ENCODE results near the gene MVK.

The MVK gene

DNA sequence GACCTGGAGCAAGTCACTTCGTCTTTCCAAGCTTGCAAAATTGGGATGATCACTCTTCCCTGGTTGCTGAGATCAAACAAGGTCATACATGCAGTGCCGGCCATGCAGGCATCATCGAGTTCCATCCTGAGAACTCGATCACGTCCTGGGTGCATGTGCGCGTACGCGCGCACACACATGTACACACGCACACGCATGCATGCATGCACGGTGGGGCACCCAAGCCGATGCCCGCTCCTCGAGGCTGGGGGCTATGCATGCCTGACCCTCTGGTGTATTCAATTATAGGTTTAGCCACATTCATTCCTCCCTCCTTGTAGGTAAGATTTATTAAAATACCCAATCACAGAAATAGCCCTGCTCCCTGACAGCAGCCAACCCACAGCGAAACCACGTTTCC, 26.3 kb upstream of the MVK start:
- no peak for DNase-seq

DNA sequence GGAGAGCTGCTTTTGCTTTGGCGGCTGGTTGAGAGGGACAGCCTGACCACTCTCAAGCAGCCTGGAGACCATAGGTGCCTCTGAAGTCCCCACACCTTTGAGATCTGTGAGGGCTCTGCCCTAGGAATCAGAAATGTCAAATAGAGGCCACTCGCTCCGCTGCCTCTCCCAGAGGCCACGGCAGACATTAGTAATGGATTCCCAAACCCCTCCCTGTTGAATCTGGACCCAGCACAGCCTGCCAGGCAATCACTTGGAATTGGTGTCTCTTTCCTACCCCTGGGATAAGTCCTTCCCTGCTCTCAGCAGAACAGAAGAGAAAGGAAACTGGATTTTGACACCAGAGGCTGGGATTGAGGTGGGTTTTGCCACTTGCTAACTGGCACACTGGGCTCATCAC, 25.3 kb upstream of the MVK start:
- no peak for DNase-seq

DNA sequence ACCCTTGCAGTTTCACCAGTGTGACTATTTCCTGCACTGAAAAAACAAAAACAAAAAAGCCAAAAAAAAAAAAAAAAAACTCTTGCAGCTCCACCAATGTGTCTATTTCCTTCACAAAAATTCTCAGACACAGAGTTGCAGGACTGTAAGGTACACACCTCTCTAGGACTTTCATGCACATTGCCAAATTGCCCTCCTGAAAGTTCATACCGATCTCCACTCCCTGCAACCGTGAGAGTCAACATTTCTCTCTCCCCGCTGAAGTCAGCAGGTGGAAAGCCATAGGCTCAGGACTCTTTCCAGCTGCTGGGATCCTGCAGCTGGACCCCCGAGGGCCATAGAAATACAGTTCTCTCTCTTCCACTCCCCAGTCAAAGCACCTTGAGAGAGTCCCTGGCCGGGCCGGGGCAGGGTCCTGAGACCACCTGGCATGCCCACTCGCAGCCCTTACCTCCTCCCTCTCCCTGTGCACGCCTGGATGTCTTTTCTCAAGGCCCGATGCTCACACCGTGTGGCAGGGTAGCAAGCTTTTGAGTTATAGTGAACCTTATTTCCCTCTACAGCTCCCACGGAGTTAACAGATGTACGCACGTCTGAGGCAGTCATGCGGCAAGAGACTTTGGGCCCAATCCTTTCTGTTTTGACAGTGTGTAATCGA, 23.9 kb upstream of the MVK start:
- peak; percentile 13 for DNase-seq

DNA sequence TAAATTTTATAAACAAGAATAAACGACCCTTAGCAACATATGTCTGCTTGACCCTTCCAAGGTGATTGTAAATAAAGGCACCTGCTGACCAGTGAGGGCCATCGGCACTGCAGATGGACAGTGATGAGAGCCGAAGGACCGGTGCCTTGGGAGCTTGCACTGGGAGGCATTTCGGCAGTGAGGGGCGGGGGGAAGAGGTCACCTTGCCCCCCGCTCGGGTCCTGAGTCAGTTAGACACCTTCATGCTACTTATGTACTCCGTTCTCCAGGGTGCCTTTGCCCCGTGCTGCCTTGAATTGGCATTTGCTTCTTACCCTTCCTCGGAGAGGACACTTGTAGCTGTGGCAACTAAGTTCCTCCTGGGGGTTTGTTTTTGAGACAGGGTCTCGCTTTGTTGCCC, 23.3 kb upstream of the MVK start:
- DNase-seq: no peak

DNA sequence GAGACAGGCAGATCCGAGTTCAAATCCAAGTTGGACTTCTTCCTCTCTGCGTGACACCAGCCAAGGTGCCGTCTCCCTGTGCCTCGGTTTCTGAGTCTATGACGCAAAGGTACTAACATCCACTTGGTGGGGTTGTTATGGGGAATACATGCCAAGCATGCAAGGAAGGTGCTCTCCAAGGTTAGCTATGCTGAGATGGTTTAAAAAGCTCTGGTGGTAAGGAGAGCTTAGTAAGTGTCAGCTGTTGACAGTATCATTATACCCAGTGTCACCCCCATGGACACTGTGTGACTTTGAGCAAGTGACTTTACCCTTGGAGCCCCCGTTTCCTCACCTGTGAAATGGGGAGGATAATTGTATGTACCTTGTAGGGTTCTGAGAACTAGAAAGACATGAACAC, 22.5 kb upstream of the MVK start:
- DNase-seq: no peak

DNA sequence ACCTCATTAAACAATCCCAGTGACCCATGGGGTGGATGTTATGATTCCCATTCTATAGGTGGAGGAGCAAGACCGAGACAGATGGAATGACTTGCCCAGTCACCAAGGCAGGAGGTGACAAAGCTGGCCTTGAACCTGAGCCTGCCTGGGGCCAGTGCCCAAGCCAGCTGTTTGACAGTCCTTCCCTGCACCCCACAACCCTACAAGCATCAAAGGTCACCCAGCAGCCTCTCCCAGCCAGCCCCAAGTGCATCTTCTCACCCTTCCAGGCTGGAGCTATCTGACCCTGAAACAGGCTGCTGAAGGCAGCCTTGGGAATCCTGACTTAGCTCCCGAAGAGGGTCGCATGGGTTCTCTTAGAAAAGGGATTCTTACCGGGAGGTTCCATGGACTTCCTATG, 20.6 kb upstream of the MVK start:
- no peak for DNase-seq

DNA sequence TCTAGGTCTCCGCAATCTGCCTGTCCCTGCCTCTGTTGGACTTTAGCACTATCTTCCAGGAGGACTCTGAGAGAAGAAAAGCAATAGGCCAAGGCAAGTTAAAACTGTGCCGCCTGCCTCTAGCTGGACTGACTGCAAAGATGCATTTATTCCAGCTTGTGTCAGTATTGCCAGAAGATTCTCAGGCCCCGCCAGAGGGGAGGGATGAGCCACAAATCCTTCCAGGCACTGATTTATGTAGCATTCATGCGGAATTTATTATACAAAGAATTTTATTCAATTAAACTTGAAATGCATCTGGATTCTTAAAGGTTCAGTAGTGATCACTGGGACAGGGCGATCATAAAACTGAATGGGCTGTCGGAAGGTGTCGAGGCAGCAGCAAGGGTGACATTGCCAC, 20.1 kb upstream of the MVK start:
- no peak for DNase-seq

DNA sequence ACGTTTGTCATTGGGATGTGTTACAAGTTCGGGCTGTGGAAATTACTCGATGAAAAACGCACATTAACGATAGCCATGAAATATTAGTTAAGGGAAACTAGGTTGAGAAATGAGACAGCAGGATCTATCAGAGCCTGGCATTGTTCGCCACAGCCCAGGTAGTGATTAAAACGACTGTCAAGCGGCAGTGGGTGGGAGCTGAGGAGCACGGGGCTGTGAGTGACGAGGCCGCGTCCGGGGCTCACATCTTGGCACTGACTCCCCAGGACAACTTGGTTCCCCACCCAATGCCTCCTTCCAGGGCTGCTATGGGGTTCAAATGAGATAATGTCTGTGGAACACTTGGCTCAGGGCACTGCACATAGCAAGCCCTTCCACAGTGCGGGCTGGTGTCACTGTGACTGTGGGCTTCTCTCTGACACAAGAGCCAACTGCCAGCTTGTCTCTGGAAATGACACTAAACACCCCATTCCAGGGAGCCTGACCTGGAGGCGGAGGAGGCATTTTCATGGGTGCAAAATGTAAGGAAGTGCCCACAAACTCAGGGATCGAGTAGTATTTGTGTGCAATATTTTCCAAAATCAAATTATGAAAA, 19.6 kb upstream of the MVK start:
- no peak for DNase-seq

DNA sequence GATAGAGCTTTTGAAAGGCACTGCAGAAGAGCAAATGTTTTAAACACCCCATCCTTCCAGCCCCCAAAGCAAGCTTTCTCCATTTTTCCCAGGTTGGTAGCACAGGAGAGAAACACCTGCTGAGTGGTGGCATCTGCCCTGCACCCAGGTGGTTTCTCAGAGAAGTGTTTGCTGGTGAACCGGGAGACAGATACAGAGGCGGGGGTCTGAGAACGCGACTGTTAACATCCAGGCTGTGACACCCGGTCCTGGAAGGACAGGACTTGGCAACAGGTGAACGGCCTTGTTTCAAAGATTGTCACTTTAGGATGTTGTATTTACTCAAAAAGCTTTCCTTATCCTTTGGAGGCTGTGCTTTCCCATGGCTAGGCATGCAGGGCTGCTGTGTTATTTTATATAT, 18.8 kb upstream of the MVK start:
- no peak for DNase-seq

DNA sequence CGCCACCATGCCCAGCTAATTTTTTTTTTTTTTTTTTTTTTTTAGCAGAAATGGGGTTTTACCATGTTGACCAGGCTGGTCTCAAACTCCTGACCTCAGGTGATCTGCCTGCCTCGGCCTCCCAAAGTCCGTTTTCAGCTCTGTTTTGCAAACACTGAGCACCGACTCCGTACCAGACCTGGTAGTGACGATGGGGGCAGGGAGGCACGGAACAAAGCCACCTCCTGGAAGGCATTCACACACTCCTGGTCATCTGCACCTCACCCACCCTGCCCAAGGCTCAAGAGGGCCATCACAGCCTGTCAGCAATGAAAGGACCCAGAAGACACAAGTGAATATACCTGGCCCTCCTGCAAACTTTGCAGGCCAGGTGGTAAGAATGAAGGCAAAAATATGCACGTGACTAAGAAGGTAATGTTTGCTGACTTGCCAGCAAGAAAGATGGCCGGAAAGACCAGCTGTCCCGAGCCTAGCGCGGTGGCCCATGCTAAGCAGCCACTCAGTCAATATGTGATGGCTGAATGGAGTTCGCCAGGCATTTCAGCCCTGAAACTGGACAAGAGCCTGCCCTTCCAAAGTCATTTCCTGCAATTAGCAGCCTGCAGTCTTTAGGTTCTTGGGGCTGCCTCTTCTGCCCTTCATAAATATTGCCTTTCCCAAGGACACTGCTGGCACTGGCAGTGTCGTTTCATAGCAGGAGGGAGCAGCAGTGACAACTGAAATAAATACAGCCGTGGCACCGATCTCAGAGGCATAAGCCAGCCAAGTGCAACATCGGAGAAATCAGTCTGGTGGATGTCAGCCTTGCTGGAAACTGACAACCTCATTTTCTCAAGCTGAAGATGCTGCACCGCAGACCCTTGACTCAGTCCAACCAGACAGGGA, 17.9 kb upstream of the MVK start:
- no peak for DNase-seq

DNA sequence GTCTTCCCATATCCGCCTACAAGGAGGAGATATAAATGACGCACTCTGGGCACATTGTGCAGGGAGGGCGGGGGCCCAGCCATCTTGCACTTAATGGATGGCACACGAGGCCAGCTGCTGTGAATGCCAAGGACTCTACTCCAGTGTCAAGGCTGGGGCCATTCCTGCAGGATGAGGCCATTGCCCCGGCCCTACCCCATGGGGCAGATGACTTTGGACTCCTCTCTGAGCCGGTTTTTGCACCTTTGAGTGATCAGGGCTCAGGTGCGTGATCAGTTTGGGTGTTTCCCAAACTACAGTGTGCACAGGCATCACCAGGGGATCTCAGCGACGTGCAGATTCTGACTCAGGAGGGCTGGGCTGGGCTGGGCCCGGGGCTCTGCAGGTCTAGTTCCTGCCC, 16.4 kb upstream of the MVK start:
- no peak for DNase-seq

DNA sequence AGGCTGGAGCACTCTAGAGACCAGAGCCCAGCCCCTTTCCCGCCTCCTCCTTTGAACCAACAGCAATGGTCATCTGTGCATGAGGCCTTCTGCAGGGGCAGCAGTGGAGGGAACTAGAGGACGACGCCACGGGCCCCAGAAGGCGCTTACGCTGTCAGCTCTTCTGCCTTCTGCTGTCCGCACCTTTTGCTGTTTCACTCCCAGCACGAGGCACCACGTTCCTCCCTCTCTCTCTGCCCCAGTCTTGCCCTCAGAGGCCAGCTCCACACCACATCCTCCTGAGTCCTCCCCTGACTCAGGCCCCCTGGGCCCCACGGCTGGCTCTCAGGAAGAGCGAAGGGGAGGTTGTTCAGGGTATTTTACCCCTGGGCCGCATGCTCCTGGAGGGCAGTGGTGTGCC, 15.8 kb upstream of the MVK start:
- DNase-seq: no peak

DNA sequence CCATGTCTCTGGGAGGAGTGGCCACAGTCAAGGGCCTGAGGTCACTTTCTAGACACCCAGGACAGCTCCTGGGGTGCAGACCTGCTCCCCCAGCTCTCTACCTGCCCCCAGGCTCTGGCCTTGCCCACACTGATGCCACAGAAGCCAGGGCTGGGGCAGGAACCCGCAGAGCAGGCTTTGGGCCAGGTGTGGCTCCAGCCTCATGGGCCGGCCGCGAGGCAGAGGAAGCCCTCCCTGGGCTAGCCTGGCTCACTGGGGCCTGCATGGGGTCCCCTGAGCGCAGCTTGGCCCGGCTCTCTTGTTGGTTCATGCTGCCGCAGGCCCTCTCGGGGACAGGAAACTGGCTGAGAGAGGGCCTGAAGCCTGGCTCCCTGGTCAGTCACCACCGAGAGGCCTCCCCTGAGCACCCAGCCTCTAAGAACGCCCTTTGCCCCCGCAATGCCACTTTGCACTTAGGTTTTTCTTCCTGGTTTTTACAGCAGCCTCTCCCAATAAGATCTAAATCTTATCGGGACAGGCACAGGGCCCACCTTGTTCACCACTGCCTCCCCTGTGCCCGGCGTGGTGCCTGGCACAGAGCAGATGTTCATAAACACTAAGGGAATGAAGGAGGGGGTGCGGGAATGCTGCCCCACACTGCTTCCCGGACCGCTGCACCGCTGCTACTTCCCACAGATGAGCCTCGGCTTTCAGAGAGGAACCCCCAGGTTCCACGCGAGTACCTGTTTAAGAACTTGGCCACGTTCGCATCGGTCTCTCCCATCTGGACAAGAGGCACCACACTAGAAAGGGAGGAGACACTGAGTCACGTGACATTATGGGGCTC, 15.0 kb upstream of the MVK start:
- no peak for DNase-seq

DNA sequence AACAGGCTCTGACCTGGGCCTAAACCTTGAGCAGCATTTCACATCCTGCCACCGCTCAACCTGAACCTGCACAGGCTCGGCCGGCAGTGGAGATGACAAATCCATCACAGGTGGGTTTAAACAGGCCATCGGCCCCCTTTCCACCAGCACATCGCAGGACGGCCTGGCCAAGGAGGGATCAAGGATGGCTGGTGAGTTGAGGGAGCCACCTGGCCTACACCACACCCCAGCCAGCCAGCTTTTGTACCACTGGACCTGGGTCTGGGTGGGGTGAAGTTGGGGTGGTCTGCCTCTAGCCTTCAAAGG, 14.4 kb upstream of the MVK start:
- DNase-seq: no peak

DNA sequence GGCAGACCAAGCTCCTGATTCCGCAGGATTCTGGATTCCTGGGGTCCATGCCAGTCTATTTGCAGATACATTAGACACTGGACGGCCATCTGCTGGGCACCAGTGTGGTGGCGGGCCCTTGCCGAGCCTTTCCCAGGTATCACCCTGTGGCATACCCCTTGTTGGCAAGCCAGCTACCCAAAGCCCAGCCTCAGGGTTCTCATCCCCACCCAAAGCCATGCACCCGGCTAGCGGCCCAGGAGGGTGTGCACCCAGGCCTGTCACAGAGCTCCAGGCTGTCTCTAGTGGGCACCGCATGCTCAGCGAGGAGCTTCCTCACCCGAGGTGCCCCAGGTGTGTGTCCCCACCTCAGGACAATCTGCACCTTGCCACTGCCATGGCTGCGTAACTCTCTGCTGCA, 14.0 kb upstream of the MVK start:
- no peak for DNase-seq

DNA sequence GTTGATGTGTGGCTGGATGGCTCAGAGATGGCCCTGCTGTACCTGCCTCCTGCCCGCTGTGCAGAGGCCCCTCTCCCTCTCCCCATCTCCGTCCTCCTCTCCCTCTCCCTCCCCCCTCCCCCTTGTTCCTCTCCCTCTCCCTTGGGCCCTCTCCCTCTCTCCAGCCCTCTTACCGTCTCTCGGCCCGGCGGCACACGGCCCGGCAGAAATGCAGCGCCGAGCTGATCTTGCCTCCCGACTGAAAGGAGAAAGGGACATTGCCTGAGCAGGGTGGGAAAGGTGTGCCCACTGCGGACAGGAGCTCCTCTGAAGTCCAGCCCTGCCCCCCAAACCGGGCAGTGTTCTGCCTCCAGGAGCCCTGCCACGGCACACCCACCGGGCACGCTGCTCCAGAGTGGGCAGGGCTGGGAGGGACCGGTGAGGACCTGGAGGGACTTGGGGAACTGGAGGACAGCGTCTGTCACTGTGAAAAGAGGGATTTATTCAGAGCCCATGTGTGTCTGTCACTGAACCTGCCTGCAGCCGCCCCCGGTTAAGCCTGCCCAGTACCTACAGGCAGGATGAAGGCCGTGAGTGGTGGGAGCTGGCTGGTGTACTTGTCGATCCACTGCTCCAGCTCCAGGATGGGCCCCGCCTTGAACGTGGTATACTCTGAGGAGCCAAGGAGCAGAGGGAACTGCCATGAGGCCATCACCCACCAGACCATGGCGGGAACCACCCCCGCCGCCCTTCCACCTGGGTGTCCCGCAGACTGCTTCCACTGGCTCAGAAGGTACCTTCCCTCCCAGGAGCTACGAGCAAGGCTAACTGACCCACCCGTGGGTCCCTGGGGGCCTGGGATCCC, 12.5 kb upstream of the MVK start:
- DNase-seq: no peak

DNA sequence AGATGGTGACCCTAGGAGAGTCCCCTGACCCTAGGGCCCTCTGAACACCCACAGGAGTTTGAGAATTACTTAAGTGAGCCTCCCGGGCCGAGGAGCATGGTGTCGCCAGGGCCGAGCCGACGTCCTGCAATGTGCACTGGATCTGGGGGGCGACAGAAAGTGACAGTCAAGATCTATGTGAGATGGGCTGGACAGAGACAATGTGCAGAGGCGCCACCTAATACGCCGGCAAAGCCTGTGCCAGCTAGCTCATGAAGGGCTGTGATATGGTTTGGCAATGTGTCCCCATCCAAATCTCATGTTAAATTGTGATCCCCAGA, 11.9 kb upstream of the MVK start:
- DNase-seq: no peak

DNA sequence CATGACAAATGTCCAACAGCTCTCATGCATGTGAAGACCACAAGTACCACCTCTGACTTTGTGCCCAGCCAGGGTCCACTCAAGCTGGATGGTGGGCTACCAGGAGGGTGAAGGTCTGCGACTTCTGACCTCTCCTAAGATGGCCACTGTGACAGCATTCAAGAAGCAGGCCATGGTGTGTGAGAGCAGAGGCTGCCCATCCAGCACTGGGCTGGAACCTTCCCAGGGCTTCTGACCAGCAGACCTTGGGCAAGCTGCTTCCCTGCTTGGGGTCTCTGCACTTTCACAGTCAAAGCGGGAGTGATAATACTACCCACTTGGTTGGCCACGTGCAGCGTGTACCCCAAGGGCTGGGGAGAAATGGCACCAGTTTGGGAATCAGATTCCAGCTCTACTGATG, 10.7 kb upstream of the MVK start:
- no peak for DNase-seq

DNA sequence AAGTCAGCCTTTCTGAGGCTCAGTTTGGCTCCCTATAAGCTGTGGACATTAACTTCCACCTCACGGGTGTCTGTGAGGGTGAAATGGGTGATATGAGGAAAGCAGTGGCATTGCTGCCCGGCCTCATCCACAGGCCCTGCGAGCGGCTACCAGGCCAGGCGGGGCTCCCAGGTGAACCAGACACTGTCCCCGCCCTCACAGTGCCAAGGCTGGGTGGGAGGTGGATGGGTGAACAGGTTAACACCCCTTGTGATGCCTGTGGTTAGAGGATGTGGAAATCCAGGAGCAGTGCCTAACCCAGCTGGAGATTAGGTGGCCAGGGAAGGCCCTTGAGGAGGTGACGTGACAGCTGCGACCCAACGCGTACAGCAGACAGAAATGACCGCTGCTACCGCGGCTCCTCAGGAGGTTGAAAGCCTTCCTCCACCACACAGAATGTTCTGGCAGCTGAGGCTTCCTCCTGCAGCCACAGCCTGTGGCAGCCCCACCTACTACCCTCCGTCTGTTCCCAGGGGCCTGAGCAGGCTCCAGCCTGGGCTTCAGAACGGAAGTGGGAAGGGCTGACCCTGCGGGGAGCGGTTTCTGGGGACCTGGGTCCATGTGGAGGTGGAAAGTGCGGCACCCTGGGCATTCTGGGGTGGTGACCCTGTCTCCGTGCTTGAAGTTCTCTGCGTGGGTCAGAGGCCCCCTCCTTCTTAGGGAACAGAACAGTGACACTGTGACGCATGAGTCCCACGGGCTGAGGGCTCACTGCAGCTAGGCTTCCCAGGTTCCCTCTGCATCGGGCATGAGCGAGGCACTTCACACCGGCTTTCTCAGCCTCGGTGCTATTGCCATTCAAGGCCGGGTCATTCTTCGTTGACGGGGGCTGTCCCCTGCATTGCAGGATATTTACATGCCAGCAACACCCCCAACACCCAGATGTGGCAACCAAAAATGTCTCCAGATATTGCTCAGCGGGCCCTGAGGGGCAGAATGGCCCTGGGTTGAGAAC, 10.0 kb upstream of the MVK start:
- DNase-seq: no peak

DNA sequence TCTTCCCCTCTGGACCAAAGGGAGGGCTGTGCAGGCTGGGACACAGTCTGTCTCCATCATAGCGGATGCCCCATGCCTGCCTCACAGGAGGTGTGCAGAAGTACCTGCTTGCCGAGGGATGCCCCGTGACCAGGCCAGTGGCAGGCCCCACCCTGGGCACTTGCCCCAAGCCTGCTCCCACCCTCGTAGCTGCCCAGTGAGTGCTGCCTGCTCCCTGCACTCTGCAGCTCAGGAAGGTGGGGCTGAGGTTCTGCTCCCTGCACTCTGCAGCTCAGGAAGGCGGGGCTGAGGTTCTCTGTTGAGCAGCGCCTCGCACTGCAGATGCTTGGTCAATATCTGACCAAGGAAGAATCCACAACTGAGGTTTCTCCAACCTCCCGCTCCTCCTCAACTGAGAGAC, 7.2 kb upstream of the MVK start:
- DNase-seq: no peak

DNA sequence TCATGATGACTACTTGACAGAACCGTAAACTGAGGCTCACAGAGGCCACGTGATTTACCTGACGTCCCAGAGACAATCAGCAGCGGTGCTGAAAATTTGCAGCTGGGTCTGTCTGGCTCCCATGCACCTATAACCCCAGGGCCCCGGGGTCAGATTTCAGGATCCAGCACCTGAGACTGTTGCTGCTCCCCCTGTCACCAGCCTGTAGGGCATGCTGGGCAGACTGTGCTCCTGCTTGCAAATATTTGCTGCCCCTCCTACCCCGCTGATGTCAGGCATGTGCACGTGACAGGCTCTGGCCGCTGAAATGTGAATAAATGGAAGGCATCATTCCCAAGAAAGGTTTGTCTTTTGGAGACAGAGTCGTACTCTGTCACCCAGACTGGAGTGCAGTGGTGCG, 6.3 kb upstream of the MVK start:
- no peak for DNase-seq

DNA sequence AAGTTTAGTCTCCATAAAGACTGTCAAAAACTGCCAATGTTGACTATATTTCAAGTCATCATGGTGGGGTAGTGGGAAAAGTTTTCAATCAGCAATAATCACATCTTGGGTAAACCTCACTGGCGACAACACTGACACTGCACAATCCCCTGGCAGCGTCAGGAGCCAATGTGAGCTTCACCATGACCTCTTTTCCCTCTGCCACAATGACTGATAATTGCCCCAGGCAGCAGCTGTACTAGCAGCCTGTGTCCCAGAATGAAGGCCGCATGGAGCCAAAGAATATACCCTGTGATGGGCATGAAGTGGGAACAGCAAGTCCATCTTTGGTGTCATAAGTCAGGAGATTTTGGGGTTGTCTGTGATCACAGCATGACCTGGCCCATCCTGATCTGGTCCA, 5.6 kb upstream of the MVK start:
- no peak for DNase-seq
